GM18526 (cell line): ENCODE data around the gene FHOD3.

Source experiments
- POLR2A ChIP-seq: IDR thresholded peaks from 3 replicates; pipeline ENCODE4 v1.6.1; 2011; ENCODE audit not compliant: insufficient read length; ENCODE audit errors: extremely low read depth

The FHOD3 gene

GRCh38 chr18:36284268-36284667 lies 13.2 kb upstream of the FHOD3 start:
- no peak for TF ChIP-seq POLR2A

DNA sequence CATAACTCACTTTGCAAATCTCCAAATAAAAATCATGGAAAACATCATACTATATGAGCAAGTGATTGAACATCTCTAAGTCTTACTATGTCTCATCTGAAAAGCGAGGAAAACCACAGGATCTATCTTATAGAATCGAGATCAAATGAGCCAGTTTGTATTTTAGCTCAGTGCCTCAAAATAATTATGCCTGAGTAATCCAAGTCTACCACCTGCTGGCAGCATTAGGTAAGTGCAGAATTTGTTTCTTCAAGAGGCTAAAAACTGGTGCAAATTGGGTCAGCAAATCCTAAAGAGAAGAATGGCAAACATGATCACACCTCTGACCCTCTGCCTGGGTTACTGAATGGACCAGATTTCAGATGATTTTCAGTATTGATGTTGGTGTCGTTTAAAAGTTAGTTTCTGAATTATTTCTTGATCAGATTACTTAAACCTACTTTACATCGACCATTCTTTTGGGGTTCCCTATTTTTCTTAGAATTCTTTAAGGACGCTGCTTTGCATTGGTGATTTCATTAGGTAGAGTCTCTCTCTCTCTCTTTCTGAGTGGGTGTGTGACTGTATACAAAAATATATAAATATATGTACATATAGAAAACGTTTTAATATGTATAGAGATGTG lies 12.7 kb upstream of the FHOD3 start:
- no peak for TF ChIP-seq POLR2A

GRCh38 chr18:36287653-36288052 lies 9.9 kb upstream of the FHOD3 start:
- TF ChIP-seq POLR2A = no peak

GRCh38 chr18:36288689-36289088 lies 8.8 kb upstream of the FHOD3 start:
- no peak for TF ChIP-seq POLR2A

DNA sequence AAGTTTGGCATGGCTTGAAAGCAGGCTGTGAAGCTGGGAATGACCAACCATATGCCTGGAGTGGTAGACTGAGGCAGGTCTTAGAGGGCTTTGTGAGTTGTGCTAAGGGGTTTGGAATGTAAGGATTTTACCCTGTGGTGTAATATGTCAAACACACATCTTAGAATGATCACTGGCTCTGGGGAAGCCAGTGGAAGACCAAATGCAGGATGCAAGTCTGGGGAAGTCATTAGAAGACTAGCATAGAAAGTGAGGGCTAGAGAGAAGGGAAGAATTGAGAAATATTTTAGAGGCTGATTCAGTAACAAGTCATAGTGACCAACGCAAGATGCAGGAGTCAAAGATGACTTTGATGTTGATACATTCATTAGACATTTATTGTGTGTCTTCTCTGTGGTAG lies 3.5 kb upstream of the FHOD3 start:
- TF ChIP-seq POLR2A = no peak

DNA sequence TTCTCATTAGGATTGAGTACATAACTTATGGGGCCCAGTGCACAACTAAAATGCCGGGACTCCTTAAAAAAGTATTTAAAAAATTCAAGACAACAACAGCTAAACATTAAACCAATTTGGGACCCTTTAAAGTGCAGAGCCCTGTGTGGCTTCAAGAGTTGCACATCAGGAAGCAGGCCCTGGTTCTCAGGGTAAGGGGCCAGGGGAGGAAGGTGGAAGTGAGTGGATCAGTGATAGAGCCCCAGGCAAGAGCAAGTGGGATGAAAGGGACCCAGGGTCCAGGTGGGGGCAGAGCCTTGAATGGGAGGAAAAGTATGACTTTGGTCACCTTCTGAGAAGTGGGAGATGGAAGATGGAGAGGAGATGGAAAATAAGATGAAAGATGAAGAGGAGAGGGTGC lies 2.3 kb upstream of the FHOD3 start:
- TF ChIP-seq POLR2A = no peak

DNA sequence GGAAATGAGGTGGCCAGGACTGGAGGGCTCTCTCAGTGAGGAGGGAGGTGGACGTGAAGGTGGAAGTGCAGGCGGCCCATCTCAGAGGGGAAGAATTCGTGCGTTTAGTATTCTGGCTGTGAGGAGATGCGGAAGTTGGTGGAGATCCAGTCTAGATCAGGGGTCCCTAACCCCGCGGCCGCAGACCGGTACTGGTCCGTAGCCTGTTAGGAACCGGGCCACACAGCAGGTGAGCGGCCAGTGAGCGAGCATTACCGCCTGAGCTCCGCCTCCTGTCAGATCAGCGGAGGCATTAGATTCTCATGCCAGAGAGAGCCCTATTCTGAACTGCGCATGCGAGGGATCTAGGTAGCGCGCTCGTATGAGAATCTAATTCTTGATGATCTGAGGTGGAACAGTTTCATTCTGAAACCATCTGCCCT lies 1.6 kb upstream of the FHOD3 start:
- TF ChIP-seq POLR2A = no peak

GRCh38 chr18:36296650-36297416 lies 680 bp upstream of the FHOD3 start:
- TF ChIP-seq POLR2A = no peak

- no peak for TF ChIP-seq POLR2A
Measured at GRCh38 chr18:36298126-36298741, 721 bp downstream of the FHOD3 start.

- TF ChIP-seq POLR2A = no peak
Measured at GRCh38 chr18:36299015-36299414, 1.5 kb downstream of the FHOD3 start.

DNA sequence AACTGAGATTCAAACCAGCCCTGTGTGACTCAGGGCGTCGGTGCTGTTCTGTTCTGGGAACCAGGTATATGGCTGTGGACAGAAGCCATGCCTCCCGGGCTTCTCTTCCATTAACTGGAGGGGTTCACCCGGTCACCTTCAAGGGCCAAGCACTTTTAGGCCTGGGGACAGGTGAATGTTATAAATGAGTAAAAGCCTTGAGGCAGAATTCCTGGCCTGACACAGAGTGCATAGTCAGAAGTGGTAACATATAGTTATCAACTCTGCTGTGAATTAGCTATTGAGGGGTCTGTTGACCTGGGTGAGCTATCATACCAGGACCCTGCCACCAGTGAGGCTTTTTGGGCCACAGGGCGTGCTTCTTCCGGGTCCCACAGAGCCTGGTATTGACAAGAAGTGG lies 2.7 kb downstream of the FHOD3 start:
- TF ChIP-seq POLR2A = no peak

- no peak for TF ChIP-seq POLR2A
Measured at GRCh38 chr18:36301884-36302283, 4.4 kb downstream of the FHOD3 start.

GRCh38 chr18:36302676-36303075 lies 5.2 kb downstream of the FHOD3 start:
- TF ChIP-seq POLR2A = no peak

GRCh38 chr18:36303211-36303844 lies 5.8 kb downstream of the FHOD3 start:
- TF ChIP-seq POLR2A = no peak

GRCh38 chr18:36304723-36305122 lies 7.2 kb downstream of the FHOD3 start:
- no peak for TF ChIP-seq POLR2A

- TF ChIP-seq POLR2A = no peak
Measured at GRCh38 chr18:36305375-36305774, 7.9 kb downstream of the FHOD3 start.

DNA sequence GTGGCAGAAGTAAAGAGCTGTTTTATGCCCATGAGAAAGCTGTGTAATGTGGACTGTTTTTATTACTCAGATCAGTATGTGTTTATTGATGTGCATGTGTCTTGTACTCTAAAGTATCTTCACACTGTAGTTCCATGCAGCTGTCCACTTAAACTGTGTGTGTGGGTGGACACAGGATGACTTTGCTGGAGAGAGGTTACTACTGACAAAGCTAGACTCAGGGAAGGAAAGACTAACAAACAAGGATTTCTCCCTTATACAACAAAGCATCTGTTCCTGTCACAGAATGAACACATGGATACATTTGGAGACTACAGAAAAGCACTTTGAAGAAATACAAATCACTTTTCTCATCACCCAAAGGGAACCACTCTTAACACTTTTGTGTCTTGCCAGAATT lies 10.0 kb downstream of the FHOD3 start:
- TF ChIP-seq POLR2A = no peak
